ENCODE data around the gene PCDHGA1. TPM values are rescaled to one million over a fixed set of nuclear protein-coding genes. Genes with fewer than 3 reads are reported as not detected.
"Not testable (repeated sequence)": the region's sequence is repeated elsewhere in the genome, so short reads cannot be mapped to it uniquely, and the experiment has no call there.

PCDHGA1 gene
- total and polyA plus RNA-seq, 4 donors = 0.05 to 0.08 (median 0.05) TPM; not detected in 1

DNA sequence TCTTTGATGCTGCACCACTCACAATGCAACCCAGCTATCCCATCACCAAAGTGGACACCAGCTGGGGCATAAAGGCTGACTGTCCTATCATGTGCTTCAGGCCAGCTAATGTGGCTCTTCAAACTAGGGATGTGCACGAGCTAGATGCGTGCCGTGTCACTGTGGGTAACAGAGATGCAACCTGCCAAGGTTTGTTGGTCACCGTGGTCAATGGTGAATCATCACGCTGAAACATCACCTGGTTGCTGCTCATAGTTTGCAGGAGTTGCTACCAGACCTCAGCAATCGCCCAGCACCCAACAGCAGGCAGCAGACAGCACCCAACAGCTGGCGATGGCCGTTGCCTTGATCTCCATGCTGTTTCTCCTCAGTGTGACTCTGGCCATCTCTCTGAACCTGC, 2.1 kb upstream of the PCDHGA1 start:
- Histone ChIP-seq H3K4me3 (ENCODE audit: low read depth in 1 of 3, low read length in 3 of 3) (peak overlapping the region in 2 of 3 donors; percentile 14 to 33), H3K27ac (ENCODE audit: low read depth in 1 of 2, low read length in 2 of 2) (no peak overlapping the region), H3K9ac (ENCODE audit: low read depth in 1 of 2, low read length in 2 of 2) (no peak overlapping the region), H3K36me3 (ENCODE audit: control insufficient read depth in 4 of 4, insufficient read depth in 3 of 4, low read depth in 1 of 4, low read length in 3 of 4) (peaks cover 0 to 2% (median 0%) of the 10 kb centered on the region in 4 donors), H3K27me3 (ENCODE audit: control insufficient read depth in 4 of 4, insufficient read depth in 4 of 4, low read length in 3 of 4) (peaks cover 0 to 6% (median 2%) of the 10 kb centered on the region in 4 donors), H3K4me1 (ENCODE audit: control insufficient read depth in 4 of 4, insufficient read depth in 4 of 4, low read length in 3 of 4) (no peaks in the 10 kb centered on the region), H3K9me3 (ENCODE audit: control insufficient read depth in 4 of 4, low read length in 3 of 4) (peaks cover 22 to 76% (median 45%) of the 10 kb centered on the region in 4 donors)
- DNase-seq (ENCODE audit: low spot score) = no peak
- TF ChIP-seq SP1 (IDR thresholded peaks at IDR 0.05) (no peak), FOXA2 (IDR thresholded peaks at IDR 0.05) (no peak), GABPA (IDR thresholded peaks at IDR 0.05 in 1 of 2, conservative IDR thresholded peaks at IDR 0.05 in 1 of 2) (no peak), NR2F2 (IDR thresholded peaks at IDR 0.05) (no peak), EGR1 (IDR thresholded peaks at IDR 0.05; ENCODE audit: low read depth in 2 of 2) (no peak), REST (IDR thresholded peaks at IDR 0.05) (no peak), HNF4G (IDR thresholded peaks at IDR 0.05) (no peak), RAD21 (IDR thresholded peaks at IDR 0.05) (no peak), TAF1 (conservative IDR thresholded peaks at IDR 0.05) (no peak), FOXA1 (IDR thresholded peaks at IDR 0.05) (no peak), RXRA (IDR thresholded peaks at IDR 0.05) (no peak), YY1 (IDR thresholded peaks at IDR 0.05) (no peak), ZBTB33 (IDR thresholded peaks at IDR 0.05) (no peak), HNF4A (conservative IDR thresholded peaks at IDR 0.05) (no peak), JUND (IDR thresholded peaks at IDR 0.05) (no peak)
- TF ChIP-seq, protein P1, sequence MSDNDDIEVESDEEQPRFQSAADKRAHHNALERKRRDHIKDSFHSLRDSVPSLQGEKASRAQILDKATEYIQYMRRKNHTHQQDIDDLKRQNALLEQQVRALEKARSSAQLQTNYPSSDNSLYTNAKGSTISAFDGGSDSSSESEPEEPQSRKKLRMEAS (IDR thresholded peaks at IDR 0.05) = no peak
- TF ChIP-seq, protein P2, sequence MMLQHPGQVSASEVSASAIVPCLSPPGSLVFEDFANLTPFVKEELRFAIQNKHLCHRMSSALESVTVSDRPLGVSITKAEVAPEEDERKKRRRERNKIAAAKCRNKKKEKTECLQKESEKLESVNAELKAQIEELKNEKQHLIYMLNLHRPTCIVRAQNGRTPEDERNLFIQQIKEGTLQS (IDR thresholded peaks at IDR 0.05) = no peak
- TF ChIP-seq, protein P3, sequence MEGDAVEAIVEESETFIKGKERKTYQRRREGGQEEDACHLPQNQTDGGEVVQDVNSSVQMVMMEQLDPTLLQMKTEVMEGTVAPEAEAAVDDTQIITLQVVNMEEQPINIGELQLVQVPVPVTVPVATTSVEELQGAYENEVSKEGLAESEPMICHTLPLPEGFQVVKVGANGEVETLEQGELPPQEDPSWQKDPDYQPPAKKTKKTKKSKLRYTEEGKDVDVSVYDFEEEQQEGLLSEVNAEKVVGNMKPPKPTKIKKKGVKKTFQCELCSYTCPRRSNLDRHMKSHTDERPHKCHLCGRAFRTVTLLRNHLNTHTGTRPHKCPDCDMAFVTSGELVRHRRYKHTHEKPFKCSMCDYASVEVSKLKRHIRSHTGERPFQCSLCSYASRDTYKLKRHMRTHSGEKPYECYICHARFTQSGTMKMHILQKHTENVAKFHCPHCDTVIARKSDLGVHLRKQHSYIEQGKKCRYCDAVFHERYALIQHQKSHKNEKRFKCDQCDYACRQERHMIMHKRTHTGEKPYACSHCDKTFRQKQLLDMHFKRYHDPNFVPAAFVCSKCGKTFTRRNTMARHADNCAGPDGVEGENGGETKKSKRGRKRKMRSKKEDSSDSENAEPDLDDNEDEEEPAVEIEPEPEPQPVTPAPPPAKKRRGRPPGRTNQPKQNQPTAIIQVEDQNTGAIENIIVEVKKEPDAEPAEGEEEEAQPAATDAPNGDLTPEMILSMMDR (IDR thresholded peaks at IDR 0.05; ENCODE audit: low read depth, low read length, missing input control) = no peak
- 72% methylated on average over 8 of the region's 8 CpGs for WGBS

DNA sequence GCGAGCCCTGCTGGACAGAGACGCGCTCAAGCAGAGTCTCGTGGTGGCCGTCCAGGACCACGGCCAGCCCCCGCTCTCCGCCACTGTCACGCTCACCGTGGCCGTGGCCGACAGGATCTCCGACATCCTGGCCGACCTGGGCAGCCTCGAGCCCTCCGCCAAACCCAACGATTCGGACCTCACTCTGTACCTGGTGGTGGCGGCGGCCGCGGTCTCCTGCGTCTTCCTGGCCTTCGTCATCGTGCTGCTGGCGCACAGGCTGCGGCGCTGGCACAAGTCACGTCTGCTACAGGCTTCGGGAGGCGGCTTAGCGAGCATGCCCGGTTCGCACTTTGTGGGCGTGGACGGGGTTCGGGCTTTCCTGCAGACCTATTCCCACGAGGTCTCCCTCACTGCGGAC, 2.3 kb downstream of the PCDHGA1 start:
- H3K27ac ChIP-seq (ENCODE audit: low read depth in 1 of 2, low read length in 2 of 2); H3K27me3 ChIP-seq (ENCODE audit: control insufficient read depth in 4 of 4, insufficient read depth in 4 of 4, low read length in 3 of 4); DNase-seq (ENCODE audit: low spot score); H3K36me3 ChIP-seq (ENCODE audit: control insufficient read depth in 4 of 4, insufficient read depth in 3 of 4, low read depth in 1 of 4, low read length in 3 of 4); H3K4me3 ChIP-seq (ENCODE audit: low read depth in 1 of 3, low read length in 3 of 3); H3K9ac ChIP-seq (ENCODE audit: low read depth in 1 of 2, low read length in 2 of 2); H3K4me1 ChIP-seq (ENCODE audit: control insufficient read depth in 4 of 4, insufficient read depth in 4 of 4, low read length in 3 of 4): not testable (repeated sequence)
- 36% methylated on average over 39 of the region's 39 CpGs for WGBS
- H3K9me3 ChIP-seq (ENCODE audit: control insufficient read depth in 4 of 4, low read length in 3 of 4) = peaks cover 25 to 73% (median 41%) of the 10 kb centered on the region in 4 donors

All from liver (tissue), 9 donors.